ENCODE results near the gene HMGN3.

The HMGN3 gene

GRCh38 chr6:79238919-79239318 lies 4.4 kb upstream of the HMGN3 start:
- intact Hi-C loops (cut with DNase I), result loop anchor here (10.0 kb wide), 1 partner anchor 226 kb away; no protein-coding TSS in a partner anchor

GRCh38 chr6:79236711-79237110 lies 2.2 kb upstream of the HMGN3 start:
- intact Hi-C loops (cut with DNase I), result loop anchor here (10.0 kb wide), 1 partner anchor 228 kb away; no protein-coding TSS in a partner anchor

More at GRCh38 chr6:79238919-79239318, 4.4 kb upstream of the HMGN3 start:
- no peak for DNase-seq

GRCh38 chr6:79233611-79234149 lies 802 bp downstream of the HMGN3 start:
- intact Hi-C loops (cut with DNase I), result loop anchor here (5.0 to 10.0 kb wide), 2 partner anchors 156 to 231 kb away; partner anchors contain the start of gene PHIP

More at GRCh38 chr6:79236711-79237110, 2.2 kb upstream of the HMGN3 start:
- DNase-seq, result no peak

GRCh38 chr6:79232696-79233462 lies 1.6 kb downstream of the HMGN3 start:
- intact Hi-C loops (cut with DNase I), result loop anchor here (5.0 to 10.0 kb wide), 2 partner anchors 156 to 232 kb away; partner anchors contain the start of gene PHIP
- no peak for DNase-seq

More at GRCh38 chr6:79233611-79234149, 802 bp downstream of the HMGN3 start:
- DNase-seq, result peak; percentile 77 to 93 (median 87)

GRCh38 chr6:79231666-79232065 lies 2.8 kb downstream of the HMGN3 start:
- intact Hi-C loops (cut with DNase I), result loop anchor here (5.0 to 10.0 kb wide), 2 partner anchors 154 to 233 kb away; partner anchors contain the start of gene PHIP
- no peak for DNase-seq

- no peak for DNase-seq
- intact Hi-C loops (cut with DNase I), result loop anchor here (5.0 to 10.0 kb wide), 2 partner anchors 154 to 234 kb away; partner anchors contain the start of gene PHIP
These were observed 3.4 kb downstream of the HMGN3 start for GRCh38 chr6:79231101-79231500.

- intact Hi-C loops (cut with DNase I), result loop anchor here (5.0 to 10.0 kb wide), 2 partner anchors 153 to 235 kb away; partner anchors contain the start of gene PHIP
- DNase-seq, result no peak
These were observed 4.3 kb downstream of the HMGN3 start for GRCh38 chr6:79230149-79230548.

- intact Hi-C loops (cut with DNase I), result no loop called here
- no peak for DNase-seq
These were observed 7.0 kb downstream of the HMGN3 start for GRCh38 chr6:79227445-79227844.

GRCh38 chr6:79226660-79227059 lies 7.8 kb downstream of the HMGN3 start:
- no peak for DNase-seq
- intact Hi-C loops (cut with DNase I), result no loop called here

- intact Hi-C loops (cut with DNase I), result no loop called here
- no peak for DNase-seq
These were observed 8.5 kb downstream of the HMGN3 start for GRCh38 chr6:79225717-79226599.

GRCh38 chr6:79223611-79224404 lies 10.7 kb downstream of the HMGN3 start:
- intact Hi-C loops (cut with DNase I), result no loop called here
- no peak for DNase-seq

- intact Hi-C loops (cut with DNase I), result no loop called here
- DNase-seq, result no peak
These were observed 19.2 kb downstream of the HMGN3 start for GRCh38 chr6:79215213-79215824.

GRCh38 chr6:79212859-79213258 lies 21.6 kb downstream of the HMGN3 start:
- DNase-seq, result no peak
- intact Hi-C loops (cut with DNase I), result no loop called here

- intact Hi-C loops (cut with DNase I), result no loop called here
- DNase-seq, result no peak
These were observed 25.7 kb downstream of the HMGN3 start for GRCh38 chr6:79208816-79209215.

GRCh38 chr6:79203753-79204253 lies 30.7 kb downstream of the HMGN3 start:
- no peak for DNase-seq
- intact Hi-C loops (cut with DNase I), result no loop called here

GRCh38 chr6:79202556-79202955 lies 31.9 kb downstream of the HMGN3 start:
- no peak for DNase-seq
- intact Hi-C loops (cut with DNase I), result no loop called here

GRCh38 chr6:79201983-79202382 lies 32.5 kb downstream of the HMGN3 start:
- DNase-seq, result peak in 14 of 42 donors; percentile 13 to 66 (median 36)
- intact Hi-C loops (cut with DNase I), result no loop called here

- no peak for DNase-seq
- intact Hi-C loops (cut with DNase I), result no loop called here
These were observed 33.3 kb downstream of the HMGN3 start for GRCh38 chr6:79201143-79201542.

Data from head of caudate nucleus (tissue), 42 donors.